NT2/D1 (cell line): ENCODE data around the gene DYNC2H1.

ENCODE experiments used
- SUZ12 ChIP-seq: IDR thresholded peaks from 2 replicates; pipeline ENCODE4 v1.6.1; 2011; ENCODE audit not compliant: insufficient read length, insufficient read depth; ENCODE audit errors: extremely low read depth
- YY1 ChIP-seq: IDR thresholded peaks from 2 replicates; pipeline ENCODE4 v1.6.1; 2011; ENCODE audit not compliant: insufficient read length, insufficient read depth

- TF ChIP-seq SUZ12 (no peak), YY1 (no peak)
These were observed 420.0 kb downstream of the DYNC2H1 start for GRCh38 chr11:103529181-103529684.
